ENCODE results near the gene ELSPBP1.

The ELSPBP1 gene

GRCh38 chr19:48030073-48030472, 35.6 kb downstream of the ELSPBP1 start:
- H3K27me3 ChIP-seq (ENCODE audit: insufficient read depth, low read depth, severe bottlenecking) = no peaks in the 10 kb centered on the region
- no peaks in the 10 kb centered on the region for H3K9me3 ChIP-seq (ENCODE audit: severe bottlenecking)
- TF ChIP-seq CTCF (IDR thresholded peaks at IDR 0.05; ENCODE audit: low read depth, low read length) = no peak
- DNase-seq = no peak
- H3K36me3 ChIP-seq = peaks cover 4% of the 10 kb centered on the region
- H3K27ac ChIP-seq = peak overlapping the region; percentile 66
- peak overlapping the region; percentile 17 for H3K4me3 ChIP-seq (ENCODE audit: low read depth, low read length)

GRCh38 chr19:48033604-48034003, 39.2 kb downstream of the ELSPBP1 start:
- Histone ChIP-seq H3K36me3 (peaks cover 29% of the 10 kb centered on the region), H3K9me3 (ENCODE audit: severe bottlenecking) (peaks cover 12% of the 10 kb centered on the region), H3K4me3 (ENCODE audit: low read depth, low read length) (no peak overlapping the region), H3K27ac (no peak overlapping the region), H3K27me3 (ENCODE audit: insufficient read depth, low read depth, severe bottlenecking) (no peaks in the 10 kb centered on the region)
- DNase-seq = no peak
- no peak for TF ChIP-seq CTCF (IDR thresholded peaks at IDR 0.05; ENCODE audit: low read depth, low read length)

- TF ChIP-seq CTCF (IDR thresholded peaks at IDR 0.05; ENCODE audit: low read depth, low read length) = no peak
- no peak for DNase-seq
- H3K36me3 ChIP-seq = peaks cover 41% of the 10 kb centered on the region
- H3K27me3 ChIP-seq (ENCODE audit: insufficient read depth, low read depth, severe bottlenecking) = no peaks in the 10 kb centered on the region
- H3K4me3 ChIP-seq (ENCODE audit: low read depth, low read length) = no peak overlapping the region
- H3K9me3 ChIP-seq (ENCODE audit: severe bottlenecking) = peaks cover 12% of the 10 kb centered on the region
- H3K27ac ChIP-seq = no peak overlapping the region
Measured at GRCh38 chr19:48036765-48037164, 42.3 kb downstream of the ELSPBP1 start.

- no peak for TF ChIP-seq CTCF (IDR thresholded peaks at IDR 0.05; ENCODE audit: low read depth, low read length)
- Histone ChIP-seq H3K27ac (no peak overlapping the region), H3K36me3 (peaks cover 25% of the 10 kb centered on the region)
Measured at GRCh38 chr19:48041877-48042580, 47.6 kb downstream of the ELSPBP1 start.

GRCh38 chr19:48043675-48044258, 49.3 kb downstream of the ELSPBP1 start, which contains the start of gene CABP5:
Gene CABP5, minus strand, starts transcription at chr19:48044079. Its CDS starts 157 bp downstream, at chr19:48043922.
- Histone ChIP-seq H3K27me3 (ENCODE audit: insufficient read depth, low read depth, severe bottlenecking) (no peaks in the 10 kb centered on the region), H3K9me3 (ENCODE audit: severe bottlenecking) (peaks cover 12% of the 10 kb centered on the region), H3K36me3 (peaks cover 10% of the 10 kb centered on the region; the same call in 1 of the 2 replicates), H3K27ac (peak within 1 kb of the TSS; percentile 84), H3K4me3 (ENCODE audit: low read depth, low read length) (peak within 1 kb of the TSS; percentile 26)
- DNase-seq = peak; percentile 94
- TF ChIP-seq CTCF (IDR thresholded peaks at IDR 0.05; ENCODE audit: low read depth, low read length) = no peak

More at GRCh38 chr19:48041877-48042580, 47.6 kb downstream of the ELSPBP1 start:
- DNase-seq = no peak
- H3K9me3 ChIP-seq (ENCODE audit: severe bottlenecking) = peaks cover 11% of the 10 kb centered on the region
- H3K27me3 ChIP-seq (ENCODE audit: insufficient read depth, low read depth, severe bottlenecking) = no peaks in the 10 kb centered on the region
- no peak overlapping the region for H3K4me3 ChIP-seq (ENCODE audit: low read depth, low read length)

Measured in WERI-Rb-1 (cell line).